Ecto neural progenitor cell (in vitro differentiated cells): ENCODE data around the gene DPEP3.
"Not testable (repeated sequence)": the region's sequence is repeated elsewhere in the genome, so short reads cannot be mapped to it uniquely, and the experiment has no call there.

Source experiments
- DNase-seq: peaks from one replicate; pipeline ENCODE4 v3.0.0-alpha.2; 2018; ENCODE audit warnings: low spot score

The DPEP3 gene

GRCh38 chr16:67993207-67994039 lies 13.1 kb upstream of the DPEP3 start:
- peak; percentile 86 for DNase-seq

- no peak for DNase-seq
Observed at GRCh38 chr16:67992661-67993206, 12.4 kb upstream of the DPEP3 start.

DNA sequence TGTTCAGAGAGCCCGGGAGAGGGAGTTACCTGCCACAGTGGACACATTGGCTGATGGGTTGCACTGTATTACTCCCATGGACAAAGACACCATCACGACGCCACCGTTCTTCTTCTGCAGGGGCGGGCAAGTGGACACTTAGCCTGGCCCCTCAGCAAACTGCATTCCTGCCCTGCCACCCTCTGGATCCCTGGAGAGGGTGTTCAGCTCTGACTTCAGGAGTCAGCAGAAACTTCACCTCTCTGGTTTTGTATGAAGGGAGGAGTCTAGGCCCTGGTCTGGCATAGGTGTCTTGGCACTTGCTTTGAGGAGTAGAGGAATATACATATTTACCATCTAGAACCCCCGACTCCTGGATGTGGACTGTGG lies 9.7 kb upstream of the DPEP3 start:
- no peak for DNase-seq

GRCh38 chr16:67989322-67990017 lies 9.2 kb upstream of the DPEP3 start:
- no peak for DNase-seq

DNA sequence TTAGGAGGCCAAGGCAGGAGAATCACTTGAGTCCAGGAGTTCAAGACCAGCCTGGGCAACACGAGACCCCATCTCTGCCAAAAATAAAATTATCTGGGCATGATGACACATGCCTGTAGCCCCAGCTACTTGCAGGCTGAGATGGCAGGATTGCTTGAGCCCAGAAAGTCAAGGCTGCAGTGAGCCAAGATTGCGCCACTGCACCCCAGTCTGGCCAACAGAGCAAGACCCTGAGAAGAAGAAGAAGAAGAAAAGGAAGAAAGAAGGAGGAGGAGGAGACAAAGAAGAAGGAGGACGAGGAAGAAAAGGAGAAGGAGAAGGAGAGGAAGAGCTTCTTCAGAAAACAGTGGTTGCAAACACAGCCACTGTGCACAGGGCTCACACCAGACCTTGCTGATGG lies 8.4 kb upstream of the DPEP3 start:
- DNase-seq: no peak

- DNase-seq: no peak
Observed at GRCh38 chr16:67987460-67988160, 7.3 kb upstream of the DPEP3 start.

DNA sequence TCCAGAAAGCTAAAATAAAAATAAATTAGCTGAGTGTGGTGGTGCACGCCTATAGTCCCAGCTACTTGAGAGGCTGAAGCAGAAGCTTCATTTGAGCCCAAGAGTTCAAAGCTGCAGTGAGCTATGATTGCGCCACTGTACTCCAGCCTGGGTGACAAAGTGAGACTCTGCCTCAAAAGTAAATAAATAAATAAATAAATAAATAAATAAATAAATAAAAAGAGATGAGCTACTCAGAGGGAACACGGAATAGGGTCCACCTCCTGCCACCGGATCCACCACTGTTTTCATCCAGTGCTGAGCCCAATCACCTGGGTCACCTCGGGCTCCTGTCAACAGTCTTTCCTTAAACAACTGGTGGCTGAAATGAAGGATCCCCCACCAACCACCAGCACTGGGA lies 6.7 kb upstream of the DPEP3 start:
- DNase-seq: no peak

GRCh38 chr16:67982011-67982696 lies 1.9 kb upstream of the DPEP3 start:
- no peak for DNase-seq

GRCh38 chr16:67977469-67978227 lies 2.7 kb downstream of the DPEP3 start:
- no peak for DNase-seq

GRCh38 chr16:67977005-67977404 lies 3.3 kb downstream of the DPEP3 start:
- no peak for DNase-seq

DNA sequence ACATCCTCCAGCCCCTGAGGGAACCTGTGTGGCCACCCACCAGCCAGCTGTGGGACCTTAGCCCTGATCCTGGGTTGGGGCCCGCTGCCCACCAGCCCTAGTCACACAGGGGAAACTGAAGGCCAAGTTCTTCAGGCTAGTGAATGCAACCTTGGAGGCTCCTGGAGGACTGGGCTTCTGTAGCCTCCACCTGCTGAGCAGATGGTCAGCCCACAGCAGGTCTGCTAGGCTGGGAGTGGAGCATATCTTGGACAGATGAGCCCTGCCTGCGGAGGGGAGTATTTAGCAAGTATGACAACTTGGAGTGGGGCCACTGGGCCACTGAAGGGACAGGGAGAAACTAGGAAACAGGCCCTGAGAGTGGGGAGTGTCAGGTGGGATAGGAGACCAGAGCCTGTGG lies 4.1 kb downstream of the DPEP3 start:
- no peak for DNase-seq

DNA sequence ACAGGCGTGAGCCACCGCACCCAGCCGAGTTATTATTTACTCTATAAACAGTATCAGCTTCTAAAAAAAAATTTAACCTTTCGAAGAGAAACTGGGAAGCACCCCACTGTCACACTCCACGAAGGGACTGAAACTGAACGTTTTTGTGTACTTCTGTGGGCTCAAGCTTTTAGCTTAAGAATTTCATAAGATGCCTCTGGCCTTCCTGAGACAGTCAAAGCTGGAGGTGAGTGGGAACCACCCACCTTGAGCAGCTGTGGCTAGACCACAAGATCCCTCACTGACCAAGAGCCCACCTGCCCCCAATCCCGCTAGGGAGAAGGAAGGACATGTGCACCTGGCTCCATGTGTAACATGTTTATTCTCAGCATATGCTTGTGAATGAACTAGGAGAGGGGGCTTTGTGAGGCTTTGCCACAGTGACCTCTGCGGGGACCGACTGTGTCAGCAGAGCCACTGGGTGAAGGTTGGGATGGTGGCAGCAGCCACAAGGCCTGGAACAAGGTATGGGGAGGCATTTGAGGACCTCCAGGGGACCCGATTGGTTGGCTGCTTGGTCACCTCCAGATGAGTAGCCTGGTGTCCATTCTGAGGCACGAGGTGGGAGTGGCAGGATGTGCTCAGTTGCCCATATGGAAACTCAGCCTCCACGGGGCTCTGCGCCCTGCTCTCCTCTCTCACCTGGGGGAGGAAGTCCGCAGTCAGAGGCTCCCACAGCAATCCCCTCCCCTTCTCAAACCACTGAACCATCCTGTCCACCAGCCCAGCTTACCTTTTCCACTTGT lies 4.8 kb downstream of the DPEP3 start:
- DNase-seq: no peak

- DNase-seq: not testable (repeated sequence)
Observed at GRCh38 chr16:67972285-67972684, 8.0 kb downstream of the DPEP3 start.

DNA sequence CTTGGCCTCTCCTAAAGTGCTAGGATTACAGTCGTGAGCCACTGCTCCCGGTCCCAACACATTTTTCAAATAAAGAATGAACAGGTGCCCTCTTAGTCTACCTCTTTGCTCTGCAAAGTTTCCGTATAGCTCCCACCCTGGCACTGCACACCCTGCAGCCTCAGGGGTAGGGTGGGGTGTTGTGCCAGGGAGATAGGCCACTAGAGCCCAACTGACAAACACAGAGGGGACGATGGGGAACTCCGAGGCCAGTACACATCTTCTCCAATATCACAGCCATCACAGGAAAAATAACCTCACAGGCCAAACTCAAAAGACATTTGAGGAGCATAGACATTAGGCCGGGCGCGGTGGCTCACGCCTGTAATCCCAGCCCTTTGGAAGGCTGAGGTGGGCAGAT lies 9.2 kb downstream of the DPEP3 start:
- DNase-seq: no peak

GRCh38 chr16:67969254-67970039 lies 10.9 kb downstream of the DPEP3 start:
- DNase-seq: peak; percentile 69

DNA sequence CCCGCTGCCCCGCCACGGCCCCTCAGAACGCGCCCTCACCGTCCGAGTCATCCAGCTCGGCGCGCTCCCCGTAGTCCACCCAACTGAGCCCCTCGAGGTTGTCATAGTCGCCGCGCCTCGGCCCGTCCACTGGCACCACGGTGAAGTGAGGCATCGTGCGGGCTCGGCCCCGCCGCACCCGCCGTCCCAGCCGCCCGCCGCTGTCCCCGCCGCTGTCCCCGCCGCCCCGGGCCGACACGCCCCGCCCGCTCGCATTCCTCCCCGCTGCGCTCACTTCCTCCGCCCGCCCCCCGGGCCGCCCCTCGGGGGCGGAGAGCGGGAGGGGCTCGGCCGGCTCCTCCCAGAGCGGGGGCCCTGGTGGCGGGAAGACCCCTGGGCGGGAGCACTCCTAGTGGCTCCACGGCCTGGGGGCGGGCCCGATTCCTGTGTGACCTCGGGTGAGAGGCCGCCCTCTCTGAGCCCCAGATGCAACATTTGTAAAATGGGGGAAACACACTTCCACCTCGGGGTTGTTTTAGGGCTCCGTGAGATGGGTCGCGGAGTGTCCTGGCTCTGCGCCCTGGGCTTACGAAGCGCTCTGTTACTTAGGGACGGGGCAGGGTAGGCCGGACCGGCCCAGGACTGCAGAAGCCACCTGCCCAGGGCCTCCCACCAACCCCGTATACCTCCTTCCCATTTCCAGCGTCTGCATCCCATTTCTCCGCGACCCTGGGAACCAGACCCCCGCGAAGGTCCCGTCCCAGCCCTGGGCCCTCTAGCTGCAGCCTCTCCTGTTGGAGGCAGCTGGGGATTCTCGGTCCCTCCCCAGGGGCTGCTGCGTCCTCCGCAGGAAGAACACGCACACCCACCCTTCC lies 11.7 kb downstream of the DPEP3 start, which contains the start of gene SLC12A4:
Gene SLC12A4 (minus strand): TSS at position 238 of the 854 bp plus-strand sequence. CDS start 84 bp downstream, at position 154.
- peak; percentile 82 for DNase-seq

DNA sequence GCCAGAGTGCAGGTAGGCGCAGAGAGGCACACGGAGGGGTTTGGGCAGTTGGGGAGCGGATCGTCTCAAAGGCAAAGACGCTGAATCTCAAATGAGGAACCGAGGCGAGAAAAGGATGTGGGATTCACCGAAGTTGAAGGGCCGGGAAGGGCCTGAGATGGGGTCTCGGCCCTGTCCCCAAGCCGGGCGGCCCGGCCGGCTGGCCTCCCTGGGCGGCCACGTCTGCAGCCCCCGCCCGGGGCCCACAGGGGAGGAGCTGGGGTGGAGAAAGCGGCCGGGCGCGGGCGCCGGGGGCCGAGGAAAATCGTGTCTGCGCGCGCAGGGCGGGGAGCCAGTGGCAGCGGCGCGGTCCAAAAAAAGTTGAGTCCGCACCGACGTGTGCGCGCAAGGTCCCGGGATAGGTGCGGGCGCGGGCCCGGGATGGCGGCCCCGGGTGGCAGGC lies 12.3 kb downstream of the DPEP3 start:
- DNase-seq: peak; percentile 68

GRCh38 chr16:67967183-67967957 lies 12.9 kb downstream of the DPEP3 start:
- no peak for DNase-seq
